HFFc6 (cell line): ENCODE measurements around the gene TBX6. TPM values are rescaled to one million over a fixed set of nuclear protein-coding genes. Genes with fewer than 3 reads are reported as not detected.

ENCODE experiments used
- DNase-seq: peaks from one replicate; pipeline ENCODE4 v3.0.0-alpha.2; 2018
- H3K27ac Mint-ChIP-seq: 2 replicates; pipeline ENCODE4 v1.8.0; 2020; ENCODE audit warnings: mild to moderate bottlenecking, mixed read lengths
- H3K27me3 Mint-ChIP-seq: 2 replicates; pipeline ENCODE4 v1.8.0; 2021; ENCODE audit warnings: mild to moderate bottlenecking, moderate library complexity, mixed read lengths; ENCODE audit not compliant: insufficient read depth
- H3K36me3 Mint-ChIP-seq: 2 replicates; pipeline ENCODE4 v1.8.0; 2021; ENCODE audit warnings: low read depth, mixed read lengths
- H3K4me1 Mint-ChIP-seq: 2 replicates; pipeline ENCODE4 v1.8.0; 2020; ENCODE audit warnings: low read depth, mixed read lengths
- H3K4me3 Mint-ChIP-seq: 2 replicates; pipeline ENCODE4 v1.8.0; 2020; ENCODE audit warnings: mild to moderate bottlenecking, moderate library complexity, mixed read lengths
- H3K9me3 Mint-ChIP-seq: 2 replicates; pipeline ENCODE4 v1.8.0; 2020; ENCODE audit warnings: mild to moderate bottlenecking, mixed read lengths
- total RNA-seq, 6 experiments: library from RNA; stranded (reverse); fragmentation: NEBNext Ultra II Directional; extraction: Animal tissue kit (Norgen Biotek cat#: 25700); gene quantifications; 2 replicates in 1 of 6; 3 replicates in 5 of 6; pipeline ENCODE4 v1.2.3, GENCODE V29; 2021
- TF ChIP-seq, protein P1 (sequence below): fragments of 200-600 bp; sonication (generic); IDR thresholded peaks from 2 replicates; pipeline ENCODE4 v1.5.0; 2021; ENCODE audit warnings: antibody characterized with exemption, mild to moderate bottlenecking

The TBX6 gene
- total RNA-seq, 6 experiments from 2014 or later: 0.16 to 0.33 (median 0.26) TPM

DNA sequence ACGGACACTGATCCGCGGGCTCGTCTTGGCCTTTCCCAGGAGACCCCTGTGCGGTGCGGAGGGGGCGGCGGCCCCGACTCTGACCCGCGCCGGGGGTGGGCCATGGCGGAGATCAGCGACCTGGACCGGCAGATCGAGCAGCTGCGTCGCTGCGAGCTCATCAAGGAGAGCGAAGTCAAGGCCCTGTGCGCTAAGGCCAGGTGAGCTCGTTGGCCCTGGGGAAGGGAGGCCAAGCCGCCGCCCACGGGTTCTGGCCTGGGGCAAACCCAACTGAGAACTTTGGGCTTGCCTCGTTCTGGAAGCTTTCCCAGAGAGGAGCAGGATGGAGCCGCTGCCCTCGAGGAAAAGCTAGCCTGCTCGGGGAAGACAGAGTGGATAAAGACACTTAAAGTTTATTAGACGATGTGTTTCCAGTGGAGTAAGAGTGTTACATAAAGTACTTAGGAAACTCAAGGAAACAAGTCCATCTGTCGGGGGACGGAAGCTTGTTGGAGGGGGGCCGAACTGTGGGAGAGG is 15.4 kb downstream of the TBX6 start:
- Mint-ChIP-seq H3K27ac (peak overlapping the region; percentile 83), H3K36me3 (peaks cover 40% of the 10 kb centered on the region), H3K4me3 (peak overlapping the region; percentile 98), H3K4me1 (peaks cover 27% of the 10 kb centered on the region), H3K27me3 (peaks cover 10% of the 10 kb centered on the region), H3K9me3 (no peaks in the 10 kb centered on the region; the same call in 1 of the 2 replicates)
- DNase-seq: no peak
- TF ChIP-seq, protein P1, sequence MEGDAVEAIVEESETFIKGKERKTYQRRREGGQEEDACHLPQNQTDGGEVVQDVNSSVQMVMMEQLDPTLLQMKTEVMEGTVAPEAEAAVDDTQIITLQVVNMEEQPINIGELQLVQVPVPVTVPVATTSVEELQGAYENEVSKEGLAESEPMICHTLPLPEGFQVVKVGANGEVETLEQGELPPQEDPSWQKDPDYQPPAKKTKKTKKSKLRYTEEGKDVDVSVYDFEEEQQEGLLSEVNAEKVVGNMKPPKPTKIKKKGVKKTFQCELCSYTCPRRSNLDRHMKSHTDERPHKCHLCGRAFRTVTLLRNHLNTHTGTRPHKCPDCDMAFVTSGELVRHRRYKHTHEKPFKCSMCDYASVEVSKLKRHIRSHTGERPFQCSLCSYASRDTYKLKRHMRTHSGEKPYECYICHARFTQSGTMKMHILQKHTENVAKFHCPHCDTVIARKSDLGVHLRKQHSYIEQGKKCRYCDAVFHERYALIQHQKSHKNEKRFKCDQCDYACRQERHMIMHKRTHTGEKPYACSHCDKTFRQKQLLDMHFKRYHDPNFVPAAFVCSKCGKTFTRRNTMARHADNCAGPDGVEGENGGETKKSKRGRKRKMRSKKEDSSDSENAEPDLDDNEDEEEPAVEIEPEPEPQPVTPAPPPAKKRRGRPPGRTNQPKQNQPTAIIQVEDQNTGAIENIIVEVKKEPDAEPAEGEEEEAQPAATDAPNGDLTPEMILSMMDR: no peak

DNA sequence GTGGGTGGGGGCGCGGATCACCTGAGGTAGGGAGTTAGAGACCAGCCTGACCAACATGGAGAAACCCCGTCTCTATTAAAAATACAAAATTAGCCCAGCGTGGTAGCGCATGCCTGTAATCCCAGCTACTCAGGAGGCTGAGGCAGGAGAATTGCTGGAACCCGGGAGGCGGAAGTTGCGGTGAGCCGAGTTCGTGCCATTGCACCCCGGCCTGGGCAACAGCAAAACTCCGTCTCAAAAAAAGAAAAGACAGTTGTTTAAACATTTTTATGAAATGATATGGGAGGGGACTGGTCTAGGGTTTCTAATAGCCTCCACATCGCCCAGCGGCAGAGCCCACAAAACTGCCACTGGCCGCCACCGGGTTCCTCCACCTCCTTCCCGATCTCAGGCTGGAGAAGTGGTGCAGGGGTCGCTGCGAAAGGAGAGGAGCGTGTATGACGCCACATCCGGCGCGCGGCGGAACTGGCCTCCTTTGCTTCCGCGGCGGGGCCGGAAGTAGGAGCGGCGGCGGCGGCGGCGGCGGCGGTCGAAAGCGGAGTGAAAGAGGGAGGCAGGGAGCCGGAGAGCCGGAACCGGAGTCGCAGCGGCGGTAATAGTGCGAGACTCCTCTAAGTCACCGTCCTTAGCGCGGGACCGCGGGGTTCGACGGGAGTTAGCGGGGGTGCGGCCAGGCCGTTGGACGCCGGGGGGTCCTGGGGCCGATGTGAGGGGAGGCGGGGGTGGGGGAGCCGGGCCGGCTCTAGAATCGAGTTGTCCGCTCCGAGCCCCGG is 16.0 kb downstream of the TBX6 start, which contains the start of gene PPP4C:
TSS of gene PPP4C (plus strand) at position 492 of the 773 bp plus-strand sequence. CDS start 384 bp downstream, outside the sequence.
- peak within 1 kb of the TSS; percentile 98 for H3K4me3 Mint-ChIP-seq
- DNase-seq: peak; percentile 84
- H3K9me3 Mint-ChIP-seq: no peaks in the 10 kb centered on the region; the same call in 1 of the 2 replicates
- TF ChIP-seq, protein P1: peak; percentile 34
- H3K27me3 Mint-ChIP-seq: peaks cover 10% of the 10 kb centered on the region
- peaks cover 27% of the 10 kb centered on the region for H3K4me1 Mint-ChIP-seq
- peaks cover 43% of the 10 kb centered on the region for H3K36me3 Mint-ChIP-seq
- peak within 1 kb of the TSS; percentile 83 for H3K27ac Mint-ChIP-seq

DNA sequence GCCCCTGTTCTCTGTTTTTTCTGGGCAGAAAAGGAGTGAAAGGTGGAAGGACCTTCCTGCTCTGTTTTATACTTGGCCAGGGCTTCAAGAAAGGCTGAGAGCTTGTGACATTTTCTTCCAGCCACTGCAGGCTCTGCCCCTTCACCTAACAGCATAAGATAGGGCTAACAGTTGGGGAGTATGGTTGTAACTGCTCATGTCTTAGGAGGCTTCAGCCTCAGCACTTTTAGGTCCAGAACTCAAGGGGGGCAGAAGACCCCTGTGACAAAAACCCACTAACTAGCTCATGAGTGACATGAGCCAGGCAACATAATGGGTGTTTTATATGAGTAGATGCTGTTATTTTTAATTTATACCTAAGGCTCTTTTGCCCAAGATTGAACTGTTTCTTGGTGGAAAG is 21.2 kb downstream of the TBX6 start:
- no peak for DNase-seq
- Mint-ChIP-seq H3K9me3 (no peaks in the 10 kb centered on the region; the same call in 1 of the 2 replicates), H3K27me3 (peaks cover 14% of the 10 kb centered on the region), H3K4me3 (peak overlapping the region; percentile 42), H3K4me1 (peaks cover 26% of the 10 kb centered on the region), H3K27ac (peak overlapping the region; percentile 49), H3K36me3 (peaks cover 55% of the 10 kb centered on the region)
- TF ChIP-seq, protein P1: no peak

DNA sequence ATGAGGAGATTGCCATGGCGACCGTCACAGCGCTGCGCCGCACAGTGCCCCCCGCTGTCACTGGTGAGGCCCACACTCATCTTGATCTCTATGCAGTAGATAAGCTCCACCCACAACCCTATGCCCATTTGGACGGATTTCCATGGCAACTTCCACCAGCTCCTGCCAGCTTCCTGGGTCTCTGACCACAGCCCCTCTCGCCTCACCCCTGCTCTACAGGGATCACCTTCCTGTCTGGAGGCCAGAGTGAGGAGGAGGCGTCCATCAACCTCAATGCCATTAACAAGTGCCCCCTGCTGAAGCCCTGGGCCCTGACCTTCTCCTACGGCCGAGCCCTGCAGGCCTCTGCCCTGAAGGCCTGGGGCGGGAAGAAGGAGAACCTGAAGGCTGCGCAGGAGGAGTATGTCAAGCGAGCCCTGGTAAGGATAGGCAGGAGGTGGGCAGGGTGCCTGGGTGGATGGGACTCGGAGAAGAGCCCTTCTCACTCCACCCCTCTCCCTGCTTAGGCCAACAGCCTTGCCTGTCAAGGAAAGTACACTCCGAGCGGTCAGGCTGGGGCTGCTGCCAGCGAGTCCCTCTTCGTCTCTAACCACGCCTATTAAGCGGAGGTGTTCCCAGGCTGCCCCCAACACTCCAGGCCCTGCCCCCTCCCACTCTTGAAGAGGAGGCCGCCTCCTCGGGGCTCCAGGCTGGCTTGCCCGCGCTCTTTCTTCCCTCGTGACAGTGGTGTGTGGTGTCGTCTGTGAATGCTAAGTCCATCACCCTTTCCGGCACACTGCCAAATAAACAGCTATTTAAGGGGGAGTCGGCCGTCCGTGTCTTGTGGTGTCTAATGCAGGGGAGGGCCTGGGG is 21.9 kb downstream of the TBX6 start:
- Mint-ChIP-seq H3K9me3 (no peaks in the 10 kb centered on the region; the same call in 1 of the 2 replicates), H3K4me3 (peak overlapping the region; percentile 43), H3K4me1 (peaks cover 23% of the 10 kb centered on the region), H3K36me3 (peaks cover 51% of the 10 kb centered on the region), H3K27me3 (peaks cover 18% of the 10 kb centered on the region), H3K27ac (peak overlapping the region; percentile 64)
- TF ChIP-seq, protein P1: no peak
- DNase-seq: no peak
